ENCODE results near the gene ANXA8L1.
"Not testable (repeated sequence)": the region's sequence is repeated elsewhere in the genome, so short reads cannot be mapped to it uniquely, and the experiment has no call there.

DNA sequence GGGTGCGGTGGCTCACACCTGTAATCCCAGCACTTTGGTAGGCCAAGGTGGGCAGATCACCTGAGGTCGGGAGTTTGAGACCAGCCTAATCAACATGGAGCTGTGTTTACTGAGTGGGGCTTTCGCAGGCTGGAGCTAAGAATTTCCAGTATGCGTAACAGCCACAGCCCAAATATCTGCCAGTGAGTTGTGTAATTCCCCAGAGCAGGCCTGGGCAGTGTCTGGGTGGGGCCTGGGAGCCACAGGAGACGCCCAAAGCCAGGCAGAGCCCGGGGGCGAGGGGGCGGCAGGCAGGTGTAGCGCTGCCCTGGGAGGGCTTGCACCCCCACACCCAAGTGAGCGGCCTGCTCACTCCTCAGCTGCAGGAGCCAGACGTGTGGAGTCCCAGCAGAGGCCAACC is at the start of gene ANXA8L1:
- TF ChIP-seq, protein P1, sequence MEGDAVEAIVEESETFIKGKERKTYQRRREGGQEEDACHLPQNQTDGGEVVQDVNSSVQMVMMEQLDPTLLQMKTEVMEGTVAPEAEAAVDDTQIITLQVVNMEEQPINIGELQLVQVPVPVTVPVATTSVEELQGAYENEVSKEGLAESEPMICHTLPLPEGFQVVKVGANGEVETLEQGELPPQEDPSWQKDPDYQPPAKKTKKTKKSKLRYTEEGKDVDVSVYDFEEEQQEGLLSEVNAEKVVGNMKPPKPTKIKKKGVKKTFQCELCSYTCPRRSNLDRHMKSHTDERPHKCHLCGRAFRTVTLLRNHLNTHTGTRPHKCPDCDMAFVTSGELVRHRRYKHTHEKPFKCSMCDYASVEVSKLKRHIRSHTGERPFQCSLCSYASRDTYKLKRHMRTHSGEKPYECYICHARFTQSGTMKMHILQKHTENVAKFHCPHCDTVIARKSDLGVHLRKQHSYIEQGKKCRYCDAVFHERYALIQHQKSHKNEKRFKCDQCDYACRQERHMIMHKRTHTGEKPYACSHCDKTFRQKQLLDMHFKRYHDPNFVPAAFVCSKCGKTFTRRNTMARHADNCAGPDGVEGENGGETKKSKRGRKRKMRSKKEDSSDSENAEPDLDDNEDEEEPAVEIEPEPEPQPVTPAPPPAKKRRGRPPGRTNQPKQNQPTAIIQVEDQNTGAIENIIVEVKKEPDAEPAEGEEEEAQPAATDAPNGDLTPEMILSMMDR (IDR thresholded peaks at IDR 0.05): not testable (repeated sequence)
- not testable (repeated sequence) for TF ChIP-seq POLR2AphosphoS5 (IDR thresholded peaks at IDR 0.05)
